K562 (cell line): ENCODE data around the gene ERC2. TPM values are rescaled to one million over a fixed set of nuclear protein-coding genes. Genes with fewer than 3 reads are reported as not detected.

ENCODE experiments used
- MAZ ChIP-seq, 2 experiments: fragments of 450-650 bp in 1 of 2; sonication (generic) in 1 of 2; formaldehyde crosslinking; IDR thresholded peaks in 1 of 2; conservative IDR thresholded peaks in 1 of 2; 2 replicates each; pipeline versions ENCODE4 v1.4.0 to v1.5.0; 2020; ENCODE audit warnings: mild to moderate bottlenecking in 1 of 2, missing genetic modification reagents in 1 of 2
- polyA plus RNA-seq, 8 experiments: library from polyadenylated mRNA; depleted of rRNA in 4 of 8; stranded (reverse) in 5 of 8; unstranded in 3 of 8; fragments of >200 nt; fragmentation: Nextera tagmentation in 2 of 8; fragmentation: Illumina TruSeq in 1 of 8; extraction: Ambion mirVana in 2 of 8; extraction: Trizol in 1 of 8; gene quantifications; 2 replicates each; pipeline versions ENCODE4 v1.2.1 to v1.2.3, GENCODE V29; 2011 to 2014; ENCODE audit warnings: inconsistent platforms in 1 of 8, missing spikeins in 1 of 8
- total RNA-seq, 7 experiments: library from RNA; depleted of rRNA in 6 of 7; stranded (reverse); fragments of >200 nt in 6 of 7; fragmentation: Illumina TruSeq in 2 of 7; extraction: Trizol in 2 of 7; gene quantifications; 2 replicates each; pipeline versions ENCODE4 v1.2.1 to v1.2.3, GENCODE V29; 2011 to 2021; ENCODE audit warnings: low replicate concordance in 1 of 7
- TF ChIP-seq, protein P1 (sequence below): fragments of 200-600 bp; sonication (generic); IDR thresholded peaks from one replicate; pipeline ENCODE4 v1.6.1; 2012; ENCODE audit warnings: mild to moderate bottlenecking, low read depth, low read length, inconsistent platforms

Gene ERC2
- total and polyA plus RNA-seq, 9 of the 15 experiments (the other 6 are each of a cell fraction or from before 2014, with no cell fraction given) = 0.04 to 0.18 (median 0.07) TPM; not detected in 2

GRCh38 chr3:56076746-56077145 is 391.5 kb downstream of the ERC2 start (continued):
- TF ChIP-seq, protein P1, sequence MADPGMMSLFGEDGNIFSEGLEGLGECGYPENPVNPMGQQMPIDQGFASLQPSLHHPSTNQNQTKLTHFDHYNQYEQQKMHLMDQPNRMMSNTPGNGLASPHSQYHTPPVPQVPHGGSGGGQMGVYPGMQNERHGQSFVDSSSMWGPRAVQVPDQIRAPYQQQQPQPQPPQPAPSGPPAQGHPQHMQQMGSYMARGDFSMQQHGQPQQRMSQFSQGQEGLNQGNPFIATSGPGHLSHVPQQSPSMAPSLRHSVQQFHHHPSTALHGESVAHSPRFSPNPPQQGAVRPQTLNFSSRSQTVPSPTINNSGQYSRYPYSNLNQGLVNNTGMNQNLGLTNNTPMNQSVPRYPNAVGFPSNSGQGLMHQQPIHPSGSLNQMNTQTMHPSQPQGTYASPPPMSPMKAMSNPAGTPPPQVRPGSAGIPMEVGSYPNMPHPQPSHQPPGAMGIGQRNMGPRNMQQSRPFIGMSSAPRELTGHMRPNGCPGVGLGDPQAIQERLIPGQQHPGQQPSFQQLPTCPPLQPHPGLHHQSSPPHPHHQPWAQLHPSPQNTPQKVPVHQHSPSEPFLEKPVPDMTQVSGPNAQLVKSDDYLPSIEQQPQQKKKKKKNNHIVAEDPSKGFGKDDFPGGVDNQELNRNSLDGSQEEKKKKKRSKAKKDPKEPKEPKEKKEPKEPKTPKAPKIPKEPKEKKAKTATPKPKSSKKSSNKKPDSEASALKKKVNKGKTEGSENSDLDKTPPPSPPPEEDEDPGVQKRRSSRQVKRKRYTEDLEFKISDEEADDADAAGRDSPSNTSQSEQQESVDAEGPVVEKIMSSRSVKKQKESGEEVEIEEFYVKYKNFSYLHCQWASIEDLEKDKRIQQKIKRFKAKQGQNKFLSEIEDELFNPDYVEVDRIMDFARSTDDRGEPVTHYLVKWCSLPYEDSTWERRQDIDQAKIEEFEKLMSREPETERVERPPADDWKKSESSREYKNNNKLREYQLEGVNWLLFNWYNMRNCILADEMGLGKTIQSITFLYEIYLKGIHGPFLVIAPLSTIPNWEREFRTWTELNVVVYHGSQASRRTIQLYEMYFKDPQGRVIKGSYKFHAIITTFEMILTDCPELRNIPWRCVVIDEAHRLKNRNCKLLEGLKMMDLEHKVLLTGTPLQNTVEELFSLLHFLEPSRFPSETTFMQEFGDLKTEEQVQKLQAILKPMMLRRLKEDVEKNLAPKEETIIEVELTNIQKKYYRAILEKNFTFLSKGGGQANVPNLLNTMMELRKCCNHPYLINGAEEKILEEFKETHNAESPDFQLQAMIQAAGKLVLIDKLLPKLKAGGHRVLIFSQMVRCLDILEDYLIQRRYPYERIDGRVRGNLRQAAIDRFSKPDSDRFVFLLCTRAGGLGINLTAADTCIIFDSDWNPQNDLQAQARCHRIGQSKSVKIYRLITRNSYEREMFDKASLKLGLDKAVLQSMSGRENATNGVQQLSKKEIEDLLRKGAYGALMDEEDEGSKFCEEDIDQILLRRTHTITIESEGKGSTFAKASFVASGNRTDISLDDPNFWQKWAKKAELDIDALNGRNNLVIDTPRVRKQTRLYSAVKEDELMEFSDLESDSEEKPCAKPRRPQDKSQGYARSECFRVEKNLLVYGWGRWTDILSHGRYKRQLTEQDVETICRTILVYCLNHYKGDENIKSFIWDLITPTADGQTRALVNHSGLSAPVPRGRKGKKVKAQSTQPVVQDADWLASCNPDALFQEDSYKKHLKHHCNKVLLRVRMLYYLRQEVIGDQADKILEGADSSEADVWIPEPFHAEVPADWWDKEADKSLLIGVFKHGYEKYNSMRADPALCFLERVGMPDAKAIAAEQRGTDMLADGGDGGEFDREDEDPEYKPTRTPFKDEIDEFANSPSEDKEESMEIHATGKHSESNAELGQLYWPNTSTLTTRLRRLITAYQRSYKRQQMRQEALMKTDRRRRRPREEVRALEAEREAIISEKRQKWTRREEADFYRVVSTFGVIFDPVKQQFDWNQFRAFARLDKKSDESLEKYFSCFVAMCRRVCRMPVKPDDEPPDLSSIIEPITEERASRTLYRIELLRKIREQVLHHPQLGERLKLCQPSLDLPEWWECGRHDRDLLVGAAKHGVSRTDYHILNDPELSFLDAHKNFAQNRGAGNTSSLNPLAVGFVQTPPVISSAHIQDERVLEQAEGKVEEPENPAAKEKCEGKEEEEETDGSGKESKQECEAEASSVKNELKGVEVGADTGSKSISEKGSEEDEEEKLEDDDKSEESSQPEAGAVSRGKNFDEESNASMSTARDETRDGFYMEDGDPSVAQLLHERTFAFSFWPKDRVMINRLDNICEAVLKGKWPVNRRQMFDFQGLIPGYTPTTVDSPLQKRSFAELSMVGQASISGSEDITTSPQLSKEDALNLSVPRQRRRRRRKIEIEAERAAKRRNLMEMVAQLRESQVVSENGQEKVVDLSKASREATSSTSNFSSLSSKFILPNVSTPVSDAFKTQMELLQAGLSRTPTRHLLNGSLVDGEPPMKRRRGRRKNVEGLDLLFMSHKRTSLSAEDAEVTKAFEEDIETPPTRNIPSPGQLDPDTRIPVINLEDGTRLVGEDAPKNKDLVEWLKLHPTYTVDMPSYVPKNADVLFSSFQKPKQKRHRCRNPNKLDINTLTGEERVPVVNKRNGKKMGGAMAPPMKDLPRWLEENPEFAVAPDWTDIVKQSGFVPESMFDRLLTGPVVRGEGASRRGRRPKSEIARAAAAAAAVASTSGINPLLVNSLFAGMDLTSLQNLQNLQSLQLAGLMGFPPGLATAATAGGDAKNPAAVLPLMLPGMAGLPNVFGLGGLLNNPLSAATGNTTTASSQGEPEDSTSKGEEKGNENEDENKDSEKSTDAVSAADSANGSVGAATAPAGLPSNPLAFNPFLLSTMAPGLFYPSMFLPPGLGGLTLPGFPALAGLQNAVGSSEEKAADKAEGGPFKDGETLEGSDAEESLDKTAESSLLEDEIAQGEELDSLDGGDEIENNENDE = no peak
- no peak for TF ChIP-seq MAZ (CRISPR knock-in tag; conservative IDR thresholded peaks at IDR 0.05 in 1 of 2, IDR thresholded peaks at IDR 0.05 in 1 of 2)
